Spleen (tissue), 11 donors: ENCODE data around the gene GAS6. TPM values are rescaled to one million over a fixed set of nuclear protein-coding genes. Genes with fewer than 3 reads are reported as not detected.

ENCODE experiments used
- DNase-seq: peaks from one replicate; pipeline ENCODE4 v3.0.0-alpha.2; 2020
- H3K27ac ChIP-seq, 8 donors: fragments of 200-600 bp; sonication (generic) in 7 of 8; 1 replicate in 4 of 8; 2 replicates in 4 of 8; pipeline versions ENCODE4 v1.5.0 to v1.8.0; 2016 to 2021; ENCODE audit warnings: inconsistent platforms in 4 of 8, mild to moderate bottlenecking in 4 of 8, moderate library complexity in 1 of 8
- H3K27me3 ChIP-seq, 7 donors: fragments of 200-600 bp; sonication (generic) in 6 of 7; replicated peaks in 1 of 7; 1 replicate in 4 of 7; 2 replicates in 3 of 7; pipeline versions ENCODE4 v1.5.0 to v1.8.0; 2016 to 2021; ENCODE audit warnings: inconsistent platforms in 3 of 7, mild to moderate bottlenecking in 1 of 7
- H3K36me3 ChIP-seq, 6 donors: fragments of 200-600 bp; sonication (generic) in 5 of 6; 1 replicate in 4 of 6; 2 replicates in 2 of 6; pipeline versions ENCODE4 v1.5.0 to v1.8.0; 2016 to 2021; ENCODE audit warnings: inconsistent platforms in 2 of 6
- H3K4me1 ChIP-seq, 6 donors: fragments of 200-600 bp; sonication (generic) in 5 of 6; 1 replicate in 3 of 6; 2 replicates in 3 of 6; pipeline versions ENCODE4 v1.5.0 to v1.8.0; 2016 to 2021; ENCODE audit warnings: inconsistent platforms in 3 of 6
- H3K4me3 ChIP-seq, 8 donors: fragments of 200-600 bp; sonication (generic) in 7 of 8; 1 replicate in 4 of 8; 2 replicates in 4 of 8; pipeline versions ENCODE4 v1.5.0 to v1.8.0; 2016 to 2021; ENCODE audit warnings: inconsistent platforms in 4 of 8, mild to moderate bottlenecking in 4 of 8, moderate library complexity in 2 of 8
- H3K9me3 ChIP-seq, 8 donors: fragments of 200-600 bp; sonication (generic) in 7 of 8; 1 replicate in 4 of 8; 2 replicates in 4 of 8; pipeline versions ENCODE4 v1.5.0 to v1.8.0; 2016 to 2021; ENCODE audit warnings: inconsistent platforms in 4 of 8
- POLR2A ChIP-seq, 3 donors: fragments of 450-650 bp; IDR thresholded peaks; one replicate each; pipeline ENCODE4 v1.5.1; 2017; ENCODE audit warnings: antibody characterized with exemption in 3 of 3, mild to moderate bottlenecking in 1 of 3
- POLR2AphosphoS5 ChIP-seq, 3 donors: sonication (generic); formaldehyde crosslinking; IDR thresholded peaks; one replicate each; pipeline ENCODE4 v1.5.1; 2017; ENCODE audit warnings: antibody characterized with exemption in 3 of 3
- WGBS, 5 donors: extraction: QIAGEN DNeasy Blood & Tissue Kit in 3 of 5; methylation state at CpG; one replicate each; pipeline versions ENCODE4 v1.1.5 to v1.1.7; 2013 to 2018; 5-methylcytosine and 5-hydroxymethylcytosine counted together
- intact Hi-C: fragments of 100-400 bp; cut with DNase I; formaldehyde crosslinking; loops from one replicate; pipeline ENCODE4 v1.15.0; 2023; ENCODE audit warnings: low total_unique reads
- polyA plus RNA-seq, 3 donors: library from polyadenylated mRNA; stranded (reverse); fragments of 200-250 nt; gene quantifications; one replicate each; pipeline ENCODE4 v1.2.1, GENCODE V29; 2013
- total RNA-seq, 7 donors: library from RNA; depleted of rRNA in 3 of 7; stranded (reverse); fragments of >200 nt in 3 of 7; fragmentation: NEBNext Ultra II Directional in 4 of 7; extraction: Animal tissue kit (Norgen Biotek cat#: 25700) in 4 of 7; gene quantifications; one replicate each; pipeline versions ENCODE4 v1.1.0 to v1.2.1, GENCODE V29; 2016 to 2021
- TF ChIP-seq, protein P1 (sequence below), 11 experiments: fragments of 200-600 bp in 7 of 11; fragments of 450-650 bp in 4 of 11; sonication (generic) in 4 of 11; IDR thresholded peaks in 8 of 11; conservative IDR thresholded peaks in 3 of 11; 1 replicate in 7 of 11; 2 replicates in 4 of 11; pipeline versions ENCODE4 v1.4.0 to v1.8.0; 2016 to 2021; ENCODE audit warnings: antibody characterized with exemption in 11 of 11, inconsistent platforms in 4 of 11, mild to moderate bottlenecking in 1 of 11
- donor health status: healthy with polysubstance abuse.
- donor health status: DM: no; HTN: no; CAD: no; lungs with moderate emphysema.
- donor health status: DM: no; HTN: no; CAD: no.
- donor health status: Bipolar disorder and iron deficiency.
- donor health status: healthy.
- donor health status: DM: no; HTN: no; CAD: no.
- donor health status: DM: yes; HTN: yes; CAD: no.

GAS6 gene
- total and polyA plus RNA-seq, 10 donors = 16.7 to 54.5 (median 35.0) TPM

DNA sequence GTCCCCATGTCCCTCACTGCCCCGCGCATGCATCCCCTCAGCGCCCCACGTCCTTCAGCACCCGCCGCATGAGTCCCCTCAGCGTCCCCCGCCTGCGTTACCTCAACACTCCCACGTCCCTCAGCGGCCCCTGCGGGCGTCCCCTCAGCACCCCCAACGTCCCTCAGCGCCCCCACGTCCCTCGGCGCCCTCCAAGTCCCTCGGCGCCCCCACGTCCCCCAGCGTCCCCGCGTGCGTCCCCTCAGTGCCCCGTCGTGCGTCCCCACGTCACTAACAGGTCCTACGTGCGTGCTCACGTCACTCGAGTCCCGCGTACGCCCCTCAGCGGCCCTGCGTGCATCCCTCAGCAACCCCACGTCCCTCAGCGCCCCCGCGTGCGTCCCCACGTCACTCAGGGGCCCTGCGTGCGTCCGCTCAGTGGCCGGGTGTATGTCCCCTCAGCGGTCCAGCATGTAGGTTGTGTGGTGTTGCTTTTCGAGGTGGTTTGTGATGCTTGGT, 19.5 kb upstream of the GAS6 start:
- TF ChIP-seq POLR2AphosphoS5 (IDR thresholded peaks at IDR 0.05) (no peak), POLR2A (IDR thresholded peaks at IDR 0.05) (no peak)
- TF ChIP-seq, protein P1, sequence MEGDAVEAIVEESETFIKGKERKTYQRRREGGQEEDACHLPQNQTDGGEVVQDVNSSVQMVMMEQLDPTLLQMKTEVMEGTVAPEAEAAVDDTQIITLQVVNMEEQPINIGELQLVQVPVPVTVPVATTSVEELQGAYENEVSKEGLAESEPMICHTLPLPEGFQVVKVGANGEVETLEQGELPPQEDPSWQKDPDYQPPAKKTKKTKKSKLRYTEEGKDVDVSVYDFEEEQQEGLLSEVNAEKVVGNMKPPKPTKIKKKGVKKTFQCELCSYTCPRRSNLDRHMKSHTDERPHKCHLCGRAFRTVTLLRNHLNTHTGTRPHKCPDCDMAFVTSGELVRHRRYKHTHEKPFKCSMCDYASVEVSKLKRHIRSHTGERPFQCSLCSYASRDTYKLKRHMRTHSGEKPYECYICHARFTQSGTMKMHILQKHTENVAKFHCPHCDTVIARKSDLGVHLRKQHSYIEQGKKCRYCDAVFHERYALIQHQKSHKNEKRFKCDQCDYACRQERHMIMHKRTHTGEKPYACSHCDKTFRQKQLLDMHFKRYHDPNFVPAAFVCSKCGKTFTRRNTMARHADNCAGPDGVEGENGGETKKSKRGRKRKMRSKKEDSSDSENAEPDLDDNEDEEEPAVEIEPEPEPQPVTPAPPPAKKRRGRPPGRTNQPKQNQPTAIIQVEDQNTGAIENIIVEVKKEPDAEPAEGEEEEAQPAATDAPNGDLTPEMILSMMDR (IDR thresholded peaks at IDR 0.05 in 8 of 11, conservative IDR thresholded peaks at IDR 0.05 in 3 of 11) = no peak
- 95 to 99% (median 96%) methylated on average over 45 to 50 of the region's 50 CpGs for WGBS, 5 donors
- H3K9me3 ChIP-seq = no peaks in the 10 kb centered on the region
- H3K27me3 ChIP-seq = peaks cover 0 to 5% (median 0%) of the 10 kb centered on the region in 7 donors
- intact Hi-C loops = no loop called here
- DNase-seq = no peak
- H3K4me3 ChIP-seq = no peak overlapping the region
- H3K4me1 ChIP-seq = peaks cover 0 to 25% (median 9%) of the 10 kb centered on the region in 6 donors
- H3K27ac ChIP-seq = no peak overlapping the region
- no peaks in the 10 kb centered on the region for H3K36me3 ChIP-seq

DNA sequence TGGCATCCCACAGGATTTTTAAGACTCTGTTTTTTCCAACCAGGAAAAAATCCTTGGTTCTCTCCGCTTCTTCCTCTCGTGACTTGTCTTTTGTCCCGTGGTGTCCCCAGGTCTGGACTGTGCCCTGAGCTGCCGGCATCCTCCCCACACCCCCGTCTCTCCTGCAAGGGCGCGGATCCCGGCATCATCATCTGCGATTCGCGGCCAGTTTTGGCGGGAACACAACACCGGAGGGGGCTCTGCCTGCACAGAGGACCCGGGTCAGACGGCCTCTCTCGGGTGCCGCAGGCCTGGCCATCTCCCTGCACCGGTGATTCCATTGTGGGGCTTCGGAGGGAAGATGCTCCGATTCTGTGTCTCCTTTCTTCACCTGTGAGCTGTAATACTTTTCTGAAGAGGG, 18.8 kb upstream of the GAS6 start:
- H3K27ac ChIP-seq = peak overlapping the region in 5 of 8 donors; percentile 29 to 76 (median 60)
- WGBS, 5 donors = 78 to 85% (median 80%) methylated on average over 20 of the region's 20 CpGs
- H3K4me1 ChIP-seq = peaks cover 0 to 25% (median 9%) of the 10 kb centered on the region in 6 donors
- no peaks in the 10 kb centered on the region for H3K36me3 ChIP-seq
- DNase-seq = no peak
- no peak overlapping the region for H3K4me3 ChIP-seq
- H3K9me3 ChIP-seq = no peaks in the 10 kb centered on the region
- H3K27me3 ChIP-seq = peaks cover 0 to 5% (median 0%) of the 10 kb centered on the region in 7 donors
- TF ChIP-seq, protein P1 (IDR thresholded peaks at IDR 0.05 in 8 of 11, conservative IDR thresholded peaks at IDR 0.05 in 3 of 11) = no peak
- TF ChIP-seq POLR2AphosphoS5 (IDR thresholded peaks at IDR 0.05) (no peak), POLR2A (IDR thresholded peaks at IDR 0.05) (no peak)
- intact Hi-C loops = no loop called here

DNA sequence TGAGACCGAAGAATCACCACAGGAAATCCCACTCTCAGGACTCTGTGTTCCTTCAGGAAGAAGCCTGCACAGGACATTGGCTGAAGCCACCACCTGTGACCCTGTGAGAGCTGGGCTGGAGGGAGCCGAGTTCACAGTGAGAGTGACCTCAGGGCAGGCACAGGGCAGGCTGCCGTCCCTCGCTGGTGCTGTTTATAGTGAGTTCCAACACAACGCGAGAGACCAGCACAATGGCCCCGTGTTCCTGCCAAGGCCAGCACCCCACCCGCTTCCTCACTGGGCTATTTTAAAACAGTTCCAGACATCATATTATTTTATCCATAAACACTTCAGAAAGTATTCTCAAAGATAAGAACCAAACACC, 18.4 kb upstream of the GAS6 start:
- H3K4me3 ChIP-seq = no peak overlapping the region
- H3K36me3 ChIP-seq = no peaks in the 10 kb centered on the region
- H3K27me3 ChIP-seq = peaks cover 0 to 5% (median 0%) of the 10 kb centered on the region in 7 donors
- H3K9me3 ChIP-seq = no peaks in the 10 kb centered on the region
- peak overlapping the region in 5 of 8 donors; percentile 42 to 76 (median 60) for H3K27ac ChIP-seq
- 67 to 80% (median 77%) methylated on average over 8 of the region's 8 CpGs for WGBS, 5 donors
- DNase-seq = no peak
- H3K4me1 ChIP-seq = peaks cover 0 to 25% (median 9%) of the 10 kb centered on the region in 6 donors
- intact Hi-C loops = no loop called here
- TF ChIP-seq, protein P1 (IDR thresholded peaks at IDR 0.05 in 8 of 11, conservative IDR thresholded peaks at IDR 0.05 in 3 of 11) = no peak
- TF ChIP-seq POLR2AphosphoS5 (IDR thresholded peaks at IDR 0.05) = peak in 1 of 3 donors; percentile 60

DNA sequence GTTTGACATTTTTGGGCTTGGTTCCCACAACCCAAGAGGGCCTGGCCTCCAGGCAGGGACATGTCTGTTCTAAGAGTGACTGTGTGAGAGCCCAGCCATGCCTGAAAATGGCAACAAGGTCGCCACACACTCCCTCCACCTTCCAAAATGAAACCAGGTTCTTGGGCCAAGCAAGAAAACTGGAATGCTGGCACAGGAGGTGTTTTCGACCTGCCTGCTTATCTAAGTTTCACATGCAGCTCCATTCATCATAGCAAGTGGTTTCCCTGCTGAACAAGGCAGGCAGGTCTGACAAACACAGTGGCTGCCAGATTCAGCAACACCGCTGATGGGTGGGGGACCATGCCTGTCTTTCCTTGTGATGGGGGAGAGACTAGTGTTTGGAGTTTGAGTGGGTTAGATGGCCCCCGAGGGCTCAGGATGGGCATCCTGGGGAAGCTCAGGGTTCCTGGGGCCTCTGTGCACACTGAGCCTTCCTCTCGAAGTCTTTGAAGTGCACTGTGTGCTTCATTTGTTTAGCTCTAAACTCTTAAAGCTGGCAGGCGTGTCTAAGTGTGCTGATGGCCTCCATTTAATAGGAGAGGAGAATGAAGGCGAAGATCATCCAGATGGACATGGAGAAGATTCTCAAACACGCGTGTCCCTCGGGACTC, 17.9 kb upstream of the GAS6 start:
- H3K4me3 ChIP-seq = no peak overlapping the region
- peak overlapping the region in 5 of 8 donors; percentile 42 to 76 (median 60) for H3K27ac ChIP-seq
- H3K36me3 ChIP-seq = no peaks in the 10 kb centered on the region
- TF ChIP-seq, protein P1 (IDR thresholded peaks at IDR 0.05 in 8 of 11, conservative IDR thresholded peaks at IDR 0.05 in 3 of 11) = no peak
- TF ChIP-seq POLR2AphosphoS5 (IDR thresholded peaks at IDR 0.05) (no peak), POLR2A (IDR thresholded peaks at IDR 0.05) (no peak)
- H3K9me3 ChIP-seq = no peaks in the 10 kb centered on the region
- intact Hi-C loops = no loop called here
- WGBS, 5 donors = 48 to 55% (median 50%) methylated on average over 9 to 10 of the region's 10 CpGs
- peaks cover 0 to 25% (median 9%) of the 10 kb centered on the region in 6 donors for H3K4me1 ChIP-seq
- H3K27me3 ChIP-seq = peaks cover 0 to 5% (median 0%) of the 10 kb centered on the region in 7 donors
- no peak for DNase-seq
